ENCODE data around the gene LPP. TPM values are rescaled to one million over a fixed set of nuclear protein-coding genes. Genes with fewer than 3 reads are reported as not detected.

LPP gene
- total and polyA plus RNA-seq, 4 donors: 11.1 to 219 (median 66.5) TPM

- no peak for TF ChIP-seq CTCF (IDR thresholded peaks at IDR 0.05; ENCODE audit: control extremely low read depth, extremely low read depth)
- DNase-seq (no peak), ATAC-seq (ENCODE audit: insufficient read depth, low FRiP score) (no peak)
- no peaks in the 10 kb centered on the region for H3K27me3 ChIP-seq (ENCODE audit: control insufficient read depth in 3 of 3, insufficient read depth in 3 of 3, low read length in 2 of 3)
- no peak overlapping the region for H3K27ac ChIP-seq (ENCODE audit: low read depth in 1 of 2, low read length in 1 of 2)
- WGBS, 2 donors: 91 to 97% methylated on average over 5 of the region's 5 CpGs
- no peak overlapping the region for H3K4me3 ChIP-seq
- peaks cover 0 to 5% (median 0%) of the 10 kb centered on the region in 4 donors for H3K36me3 ChIP-seq (ENCODE audit: control insufficient read depth in 4 of 4, insufficient read depth in 4 of 4, low read length in 4 of 4)
- no peaks in the 10 kb centered on the region for H3K9me3 ChIP-seq (ENCODE audit: control insufficient read depth in 4 of 4, insufficient read depth in 3 of 4, low read length in 3 of 4)
- H3K4me1 ChIP-seq (ENCODE audit: control insufficient read depth in 5 of 5, insufficient read depth in 5 of 5, low read length in 5 of 5): peaks cover 0 to 20% (median 3%) of the 10 kb centered on the region in 5 donors
- no peak overlapping the region for H3K9ac ChIP-seq (ENCODE audit: insufficient read depth in 1 of 2, low read length in 2 of 2)
Observed at GRCh38 chr3:188631291-188632010, 477.5 kb downstream of the LPP start.

GRCh38 chr3:188633206-188633605 is 479.2 kb downstream of the LPP start:
- WGBS, 2 donors: 92 to 97% methylated on average over 4 of the region's 4 CpGs
- H3K27me3 ChIP-seq (ENCODE audit: control insufficient read depth in 3 of 3, insufficient read depth in 3 of 3, low read length in 2 of 3): no peaks in the 10 kb centered on the region
- H3K27ac ChIP-seq (ENCODE audit: low read depth in 1 of 2, low read length in 1 of 2): peak overlapping the region in 1 of 2 donors; percentile 29
- peaks cover 0 to 19% (median 3%) of the 10 kb centered on the region in 5 donors for H3K4me1 ChIP-seq (ENCODE audit: control insufficient read depth in 5 of 5, insufficient read depth in 5 of 5, low read length in 5 of 5)
- H3K4me3 ChIP-seq: no peak overlapping the region
- no peak overlapping the region for H3K9ac ChIP-seq (ENCODE audit: insufficient read depth in 1 of 2, low read length in 2 of 2)
- DNase-seq: no peak
- no peak for TF ChIP-seq CTCF (IDR thresholded peaks at IDR 0.05; ENCODE audit: control extremely low read depth, extremely low read depth)
- no peak for ATAC-seq (ENCODE audit: insufficient read depth, low FRiP score)
- peaks cover 0 to 3% (median 0%) of the 10 kb centered on the region in 4 donors for H3K36me3 ChIP-seq (ENCODE audit: control insufficient read depth in 4 of 4, insufficient read depth in 4 of 4, low read length in 4 of 4)
- no peaks in the 10 kb centered on the region for H3K9me3 ChIP-seq (ENCODE audit: control insufficient read depth in 4 of 4, insufficient read depth in 3 of 4, low read length in 3 of 4)

GRCh38 chr3:188634285-188634684 is 480.3 kb downstream of the LPP start:
- ATAC-seq (ENCODE audit: insufficient read depth, low FRiP score): no peak
- no peak overlapping the region for H3K9ac ChIP-seq (ENCODE audit: insufficient read depth in 1 of 2, low read length in 2 of 2)
- 97 to 99% methylated on average over 8 of the region's 8 CpGs for WGBS, 2 donors
- H3K9me3 ChIP-seq (ENCODE audit: control insufficient read depth in 4 of 4, insufficient read depth in 3 of 4, low read length in 3 of 4): no peaks in the 10 kb centered on the region
- TF ChIP-seq CTCF (IDR thresholded peaks at IDR 0.05; ENCODE audit: control extremely low read depth, extremely low read depth): no peak
- no peak for DNase-seq
- H3K4me3 ChIP-seq: no peak overlapping the region
- H3K27me3 ChIP-seq (ENCODE audit: control insufficient read depth in 3 of 3, insufficient read depth in 3 of 3, low read length in 2 of 3): no peaks in the 10 kb centered on the region
- no peak overlapping the region for H3K27ac ChIP-seq (ENCODE audit: low read depth in 1 of 2, low read length in 1 of 2)
- H3K4me1 ChIP-seq (ENCODE audit: control insufficient read depth in 5 of 5, insufficient read depth in 5 of 5, low read length in 5 of 5): peaks cover 0 to 19% (median 3%) of the 10 kb centered on the region in 5 donors
- peaks cover 0 to 3% (median 0%) of the 10 kb centered on the region in 4 donors for H3K36me3 ChIP-seq (ENCODE audit: control insufficient read depth in 4 of 4, insufficient read depth in 4 of 4, low read length in 4 of 4)
